ENCODE data around the gene BAZ2B. TPM values are rescaled to one million over a fixed set of nuclear protein-coding genes. Genes with fewer than 3 reads are reported as not detected.
A peak's percentile ranks its signal among the peaks of the same experiment; 100 is the strongest.

The BAZ2B gene
- total and polyA plus RNA-seq, 9 of the 15 experiments (the other 6 are each of a cell fraction or from before 2014, with no cell fraction given), result 7.5 to 38.6 (median 19.8) TPM

DNA sequence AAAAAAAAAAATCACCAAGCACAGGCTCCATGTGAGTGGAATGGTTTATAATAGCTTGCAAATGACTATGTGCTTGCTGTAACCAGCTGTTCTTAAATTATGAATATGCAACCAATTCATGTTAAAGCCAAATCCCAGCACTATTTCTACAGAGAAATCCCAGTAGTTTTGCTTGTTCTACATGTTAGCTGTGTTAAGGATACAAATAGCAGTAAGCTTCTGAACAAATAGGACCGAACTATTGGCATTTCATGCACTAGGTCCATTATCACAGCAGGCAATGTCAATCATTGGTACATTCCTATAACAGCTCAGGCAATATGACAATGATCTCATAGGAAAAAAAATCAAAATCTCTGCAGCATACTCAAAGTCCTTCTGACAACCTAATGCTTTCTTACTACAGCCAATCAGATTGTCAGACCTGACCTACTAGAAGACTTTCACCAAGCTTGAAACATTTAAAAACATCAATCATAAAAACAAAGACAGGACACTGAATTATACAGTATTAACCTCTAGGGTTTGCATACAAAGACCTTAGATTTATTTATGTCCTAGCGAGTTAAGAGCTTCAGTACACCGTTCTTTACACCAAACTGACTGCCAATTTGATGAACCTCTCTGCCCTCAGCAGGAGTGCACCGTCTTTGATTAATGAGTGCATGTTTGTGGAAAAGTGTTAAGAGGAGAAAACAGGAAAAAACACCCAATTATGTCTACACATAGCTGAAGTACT, 6.4 kb downstream of the BAZ2B start:
- no peaks in the 10 kb centered on the region for H3K36me3 ChIP-seq (ENCODE audit: control insufficient read depth, insufficient read depth, low read length)
- no peak overlapping the region for H3K9ac ChIP-seq (ENCODE audit: insufficient read depth in 1 of 2, low read depth in 2 of 2, low read length in 2 of 2)
- WGBS (ENCODE audit: insufficient coverage, low coverage, missing lambda C conversion rate), result 78% methylated on average over 4 of the region's 4 CpGs
- ChIA-PET CTCF (ENCODE audit: low intra/inter-chr PET ratio) (no interaction called here), POLR2A (interaction anchor here (0.6 to 3.7 kb wide), 8 partner anchors 9 to 386 kb away, joined by 3 to 13 read pairs (median 4); partner anchors contain the start of gene MARCHF7)
- H3K79me2 ChIP-seq (ENCODE audit: control insufficient read depth, insufficient read depth, low read length), result peaks cover 65% of the 10 kb centered on the region
- H3K9me1 ChIP-seq (ENCODE audit: control insufficient read depth, insufficient read depth, low read length), result no peaks in the 10 kb centered on the region
- intact Hi-C loops (cut with micrococcal nuclease) (loop anchor here (5.0 kb wide), 1 partner anchor 113 kb away; no protein-coding TSS in a partner anchor), in situ Hi-C loops (cut with MboI) (no loop called here)
- FAIRE-seq, result no peak
- H3K4me2 ChIP-seq (ENCODE audit: insufficient read depth, low read length), result no peak overlapping the region
- TF ChIP-seq ZNF311 (CRISPR knock-in tag; IDR thresholded peaks at IDR 0.05), result no peak
- no peak for TF ChIP-seq SAFB (IDR thresholded peaks at IDR 0.05; ENCODE audit: borderline replicate concordance, low read depth, low read length)
- no peak for TF ChIP-seq BRD9 (IDR thresholded peaks at IDR 0.05; ENCODE audit: low read depth, partially characterized antibody)
- TF ChIP-seq, protein P1, sequence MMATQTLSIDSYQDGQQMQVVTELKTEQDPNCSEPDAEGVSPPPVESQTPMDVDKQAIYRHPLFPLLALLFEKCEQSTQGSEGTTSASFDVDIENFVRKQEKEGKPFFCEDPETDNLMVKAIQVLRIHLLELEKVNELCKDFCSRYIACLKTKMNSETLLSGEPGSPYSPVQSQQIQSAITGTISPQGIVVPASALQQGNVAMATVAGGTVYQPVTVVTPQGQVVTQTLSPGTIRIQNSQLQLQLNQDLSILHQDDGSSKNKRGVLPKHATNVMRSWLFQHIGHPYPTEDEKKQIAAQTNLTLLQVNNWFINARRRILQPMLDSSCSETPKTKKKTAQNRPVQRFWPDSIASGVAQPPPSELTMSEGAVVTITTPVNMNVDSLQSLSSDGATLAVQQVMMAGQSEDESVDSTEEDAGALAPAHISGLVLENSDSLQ (IDR thresholded peaks at IDR 0.05), result peak; percentile 22; the same call in 1 of the 2 replicates
- TF ChIP-seq NCOA4 (IDR thresholded peaks at IDR 0.05; ENCODE audit: partially characterized antibody), result no peak
- TF ChIP-seq RBM25 (IDR thresholded peaks at IDR 0.05; ENCODE audit: low read depth, low read length, severe bottlenecking), result no peak
- TF ChIP-seq, protein P2, sequence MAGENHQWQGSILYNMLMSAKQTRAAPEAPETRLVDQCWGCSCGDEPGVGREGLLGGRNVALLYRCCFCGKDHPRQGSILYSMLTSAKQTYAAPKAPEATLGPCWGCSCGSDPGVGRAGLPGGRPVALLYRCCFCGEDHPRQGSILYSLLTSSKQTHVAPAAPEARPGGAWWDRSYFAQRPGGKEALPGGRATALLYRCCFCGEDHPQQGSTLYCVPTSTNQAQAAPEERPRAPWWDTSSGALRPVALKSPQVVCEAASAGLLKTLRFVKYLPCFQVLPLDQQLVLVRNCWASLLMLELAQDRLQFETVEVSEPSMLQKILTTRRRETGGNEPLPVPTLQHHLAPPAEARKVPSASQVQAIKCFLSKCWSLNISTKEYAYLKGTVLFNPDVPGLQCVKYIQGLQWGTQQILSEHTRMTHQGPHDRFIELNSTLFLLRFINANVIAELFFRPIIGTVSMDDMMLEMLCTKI (IDR thresholded peaks at IDR 0.05; ENCODE audit: partially characterized antibody), result no peak
- TF ChIP-seq, protein P3, sequence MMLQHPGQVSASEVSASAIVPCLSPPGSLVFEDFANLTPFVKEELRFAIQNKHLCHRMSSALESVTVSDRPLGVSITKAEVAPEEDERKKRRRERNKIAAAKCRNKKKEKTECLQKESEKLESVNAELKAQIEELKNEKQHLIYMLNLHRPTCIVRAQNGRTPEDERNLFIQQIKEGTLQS (IDR thresholded peaks at IDR 0.05), result no peak
- TF ChIP-seq, protein P3 (CRISPR knock-in tag; conservative IDR thresholded peaks at IDR 0.05), result no peak
- TF ChIP-seq ZEB2 (IDR thresholded peaks at IDR 0.05), result no peak
- peak in 1 of 2 experiments; percentile 52; a peak in 1 of 4 replicates for TF ChIP-seq KDM1A (IDR thresholded peaks at IDR 0.05)
- TF ChIP-seq SREBF1 (IDR thresholded peaks at IDR 0.05; ENCODE audit: borderline replicate concordance, low read depth, low read length), result no peak
- TF ChIP-seq MEIS2 (IDR thresholded peaks at IDR 0.05; ENCODE audit: partially characterized antibody), result peak; percentile 26
- no peak for TF ChIP-seq DDX20 (tag; IDR thresholded peaks at IDR 0.05; ENCODE audit: low read depth)
- H3K27ac ChIP-seq (ENCODE audit: extremely low read depth, low read depth, low read length), result no peak overlapping the region
- peaks cover 0 to 14% of the 10 kb centered on the region in 2 experiments; a peak in 3 of 5 replicates for H3K4me1 ChIP-seq (replicated peaks in 1 of 2; ENCODE audit: control insufficient read depth in 2 of 2, insufficient read depth in 2 of 2, low read length in 2 of 2)
- no TSS peak for BruUV-seq (replicated peaks)
- no peaks in the 10 kb centered on the region for H4K20me1 ChIP-seq (replicated peaks; ENCODE audit: control insufficient read depth, insufficient read depth, low read length)
- DNase-seq (ENCODE audit: extremely low read depth in 1 of 4, low spot score in 3 of 4), result no peak
- no peak overlapping the region for H3K4me3 ChIP-seq
- no peaks in the 10 kb centered on the region for H3K9me3 ChIP-seq (replicated peaks; ENCODE audit: control insufficient read depth, insufficient read depth, low read depth, low read length)
- H2AFZ ChIP-seq (ENCODE audit: low read depth, low read length), result no peak overlapping the region
- no peak for ATAC-seq
- H3K27me3 ChIP-seq (ENCODE audit: control insufficient read depth in 2 of 2, insufficient read depth in 2 of 2, low read length in 2 of 2), result no peaks in the 10 kb centered on the region

All from K562 (cell line).